SK-N-SH treated with all-trans-retinoic acid at 6 μM for 48 hours (cell line): ENCODE data around the gene NAALAD2.

ENCODE experiments used
- ATAC-seq: fragments of 200-7000 bp; cut with Tn5 transposase; 3 replicates; pipeline ENCODE4 v1.9.1; 2020; ENCODE audit warnings: mild to moderate bottlenecking, moderate library complexity
- ARNTL ChIP-seq: fragments of 450-650 bp; formaldehyde crosslinking; IDR thresholded peaks from 2 replicates; pipeline ENCODE4 v1.5.0; 2020; ENCODE audit warnings: low read depth, mild to moderate bottlenecking, moderate library complexity, borderline replicate concordance
- BACH2 ChIP-seq: fragments of 250-450 bp; sonication (Bioruptor Pico); IDR thresholded peaks from 2 replicates; pipeline ENCODE4 v1.9.0; 2021; ENCODE audit warnings: mild to moderate bottlenecking, borderline replicate concordance
- CSDC2 ChIP-seq: fragments of 250-450 bp; sonication (Bioruptor Pico); IDR thresholded peaks from 2 replicates; pipeline ENCODE4 v1.5.0; 2020; ENCODE audit warnings: mild to moderate bottlenecking, moderate library complexity
- GLIS3 ChIP-seq: fragments of 250-450 bp; sonication (Bioruptor Pico); IDR thresholded peaks from 2 replicates; pipeline ENCODE4 v1.5.0; 2020; ENCODE audit warnings: mild to moderate bottlenecking, moderate library complexity
- ISL1 ChIP-seq: fragments of 250-450 bp; sonication (Bioruptor Pico); IDR thresholded peaks from 2 replicates; pipeline ENCODE4 v2.1.2; 2022; ENCODE audit warnings: mild to moderate bottlenecking, moderate library complexity
- OSR1 ChIP-seq: fragments of 250-450 bp; sonication (Bioruptor Pico); IDR thresholded peaks from 2 replicates; pipeline ENCODE4 v1.8.0; 2022; ENCODE audit warnings: moderate library complexity, mild to moderate bottlenecking, inconsistent platforms
- PPARA ChIP-seq: fragments of 250-450 bp; sonication (Bioruptor Pico); IDR thresholded peaks from 2 replicates; pipeline ENCODE4 v1.5.0; 2020; ENCODE audit warnings: mild to moderate bottlenecking, borderline replicate concordance
- RARB ChIP-seq: fragments of 250-450 bp; sonication (Bioruptor Pico); IDR thresholded peaks from 2 replicates; pipeline ENCODE4 v1.8.0; 2021; ENCODE audit warnings: mild to moderate bottlenecking, moderate library complexity
- SNAI2 ChIP-seq: fragments of 250-450 bp; sonication (Bioruptor Pico); IDR thresholded peaks from 2 replicates; pipeline ENCODE4 v1.5.0; 2020; ENCODE audit warnings: mild to moderate bottlenecking, moderate library complexity
- TCF4 ChIP-seq: fragments of 250-450 bp; sonication (Bioruptor Pico); IDR thresholded peaks from 2 replicates; pipeline ENCODE4 v1.8.0; 2021; ENCODE audit warnings: mild to moderate bottlenecking, moderate library complexity, borderline replicate concordance
- TOX ChIP-seq: fragments of 250-450 bp; sonication (Bioruptor Pico); IDR thresholded peaks from 2 replicates; pipeline ENCODE4 v1.8.0; 2021; ENCODE audit warnings: mild to moderate bottlenecking, moderate library complexity, borderline replicate concordance
- ZC3H10 ChIP-seq: fragments of 250-450 bp; sonication (Bioruptor Pico); IDR thresholded peaks from 2 replicates; pipeline ENCODE4 v1.5.1; 2021; ENCODE audit warnings: mild to moderate bottlenecking, moderate library complexity
- ZFP3 ChIP-seq: fragments of 250-450 bp; sonication (Bioruptor Pico); IDR thresholded peaks from 2 replicates; pipeline ENCODE4 v1.5.0; 2020; ENCODE audit warnings: mild to moderate bottlenecking, moderate library complexity
- ZFP30 ChIP-seq: fragments of 450-650 bp; formaldehyde crosslinking; IDR thresholded peaks from 2 replicates; pipeline ENCODE4 v1.5.0; 2022; ENCODE audit warnings: mild to moderate bottlenecking, moderate library complexity
- ZNF565 ChIP-seq: fragments of 450-650 bp; formaldehyde crosslinking; conservative IDR thresholded peaks from 2 replicates; pipeline ENCODE4 v1.5.0; 2020; ENCODE audit warnings: low read depth, mild to moderate bottlenecking, moderate library complexity
- ZNF70 ChIP-seq: fragments of 450-650 bp; formaldehyde crosslinking; IDR thresholded peaks from 2 replicates; pipeline ENCODE4 v1.5.0; 2020; ENCODE audit warnings: mild to moderate bottlenecking, moderate library complexity
- ZNF8 ChIP-seq: fragments of 450-650 bp; formaldehyde crosslinking; IDR thresholded peaks from 2 replicates; pipeline ENCODE4 v1.5.0; 2020; ENCODE audit warnings: mild to moderate bottlenecking, moderate library complexity
- TF ChIP-seq, protein P1 (sequence below): fragments of 250-450 bp; sonication (Bioruptor Pico); IDR thresholded peaks from 2 replicates; pipeline ENCODE4 v1.5.0; 2020; ENCODE audit warnings: mild to moderate bottlenecking, moderate library complexity
- TF ChIP-seq, protein P2 (sequence below): fragments of 250-450 bp; sonication (Bioruptor Pico); IDR thresholded peaks from 2 replicates; pipeline ENCODE4 v1.8.0; 2020; ENCODE audit warnings: mild to moderate bottlenecking, moderate library complexity, borderline replicate concordance
- TF ChIP-seq, protein P3 (sequence below): fragments of 250-450 bp; sonication (Bioruptor Pico); IDR thresholded peaks from 2 replicates; pipeline ENCODE4 v1.5.1; 2020; ENCODE audit warnings: low read depth, mild to moderate bottlenecking, moderate library complexity
- TF ChIP-seq, protein P4 (sequence below): fragments of 250-450 bp; sonication (Bioruptor Pico); IDR thresholded peaks from 2 replicates; pipeline ENCODE4 v1.8.0; 2021; ENCODE audit warnings: low read depth, mild to moderate bottlenecking, moderate library complexity, borderline replicate concordance

NAALAD2 gene

GRCh38 chr11:90113541-90113940 lies 20.9 kb upstream of the NAALAD2 start:
- no peak for ATAC-seq
- TF ChIP-seq ZNF565 (CRISPR knock-in tag) (no peak), OSR1 (CRISPR knock-in tag) (no peak), PPARA (CRISPR knock-in tag) (no peak), CSDC2 (CRISPR knock-in tag) (no peak), ZC3H10 (CRISPR knock-in tag) (no peak), BACH2 (no peak), ARNTL (CRISPR knock-in tag) (no peak), ZFP3 (CRISPR knock-in tag) (no peak), GLIS3 (CRISPR knock-in tag) (no peak), ZFP30 (no peak), ISL1 (CRISPR knock-in tag) (no peak), SNAI2 (CRISPR knock-in tag) (no peak), ZNF70 (CRISPR knock-in tag) (no peak)
- TF ChIP-seq, protein P1, sequence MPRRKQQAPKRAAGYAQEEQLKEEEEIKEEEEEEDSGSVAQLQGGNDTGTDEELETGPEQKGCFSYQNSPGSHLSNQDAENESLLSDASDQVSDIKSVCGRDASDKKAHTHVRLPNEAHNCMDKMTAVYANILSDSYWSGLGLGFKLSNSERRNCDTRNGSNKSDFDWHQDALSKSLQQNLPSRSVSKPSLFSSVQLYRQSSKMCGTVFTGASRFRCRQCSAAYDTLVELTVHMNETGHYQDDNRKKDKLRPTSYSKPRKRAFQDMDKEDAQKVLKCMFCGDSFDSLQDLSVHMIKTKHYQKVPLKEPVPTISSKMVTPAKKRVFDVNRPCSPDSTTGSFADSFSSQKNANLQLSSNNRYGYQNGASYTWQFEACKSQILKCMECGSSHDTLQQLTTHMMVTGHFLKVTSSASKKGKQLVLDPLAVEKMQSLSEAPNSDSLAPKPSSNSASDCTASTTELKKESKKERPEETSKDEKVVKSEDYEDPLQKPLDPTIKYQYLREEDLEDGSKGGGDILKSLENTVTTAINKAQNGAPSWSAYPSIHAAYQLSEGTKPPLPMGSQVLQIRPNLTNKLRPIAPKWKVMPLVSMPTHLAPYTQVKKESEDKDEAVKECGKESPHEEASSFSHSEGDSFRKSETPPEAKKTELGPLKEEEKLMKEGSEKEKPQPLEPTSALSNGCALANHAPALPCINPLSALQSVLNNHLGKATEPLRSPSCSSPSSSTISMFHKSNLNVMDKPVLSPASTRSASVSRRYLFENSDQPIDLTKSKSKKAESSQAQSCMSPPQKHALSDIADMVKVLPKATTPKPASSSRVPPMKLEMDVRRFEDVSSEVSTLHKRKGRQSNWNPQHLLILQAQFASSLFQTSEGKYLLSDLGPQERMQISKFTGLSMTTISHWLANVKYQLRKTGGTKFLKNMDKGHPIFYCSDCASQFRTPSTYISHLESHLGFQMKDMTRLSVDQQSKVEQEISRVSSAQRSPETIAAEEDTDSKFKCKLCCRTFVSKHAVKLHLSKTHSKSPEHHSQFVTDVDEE (CRISPR knock-in tag): no peak
- TF ChIP-seq, protein P2, sequence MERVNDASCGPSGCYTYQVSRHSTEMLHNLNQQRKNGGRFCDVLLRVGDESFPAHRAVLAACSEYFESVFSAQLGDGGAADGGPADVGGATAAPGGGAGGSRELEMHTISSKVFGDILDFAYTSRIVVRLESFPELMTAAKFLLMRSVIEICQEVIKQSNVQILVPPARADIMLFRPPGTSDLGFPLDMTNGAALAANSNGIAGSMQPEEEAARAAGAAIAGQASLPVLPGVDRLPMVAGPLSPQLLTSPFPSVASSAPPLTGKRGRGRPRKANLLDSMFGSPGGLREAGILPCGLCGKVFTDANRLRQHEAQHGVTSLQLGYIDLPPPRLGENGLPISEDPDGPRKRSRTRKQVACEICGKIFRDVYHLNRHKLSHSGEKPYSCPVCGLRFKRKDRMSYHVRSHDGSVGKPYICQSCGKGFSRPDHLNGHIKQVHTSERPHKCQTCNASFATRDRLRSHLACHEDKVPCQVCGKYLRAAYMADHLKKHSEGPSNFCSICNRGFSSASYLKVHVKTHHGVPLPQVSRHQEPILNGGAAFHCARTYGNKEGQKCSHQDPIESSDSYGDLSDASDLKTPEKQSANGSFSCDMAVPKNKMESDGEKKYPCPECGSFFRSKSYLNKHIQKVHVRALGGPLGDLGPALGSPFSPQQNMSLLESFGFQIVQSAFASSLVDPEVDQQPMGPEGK (CRISPR knock-in tag): no peak

GRCh38 chr11:90120191-90120590 lies 14.3 kb upstream of the NAALAD2 start:
- no peak for ATAC-seq
- no peak for TF ChIP-seq PPARA (CRISPR knock-in tag)
- TF ChIP-seq, protein P2 (CRISPR knock-in tag): no peak
- TF ChIP-seq, protein P3, sequence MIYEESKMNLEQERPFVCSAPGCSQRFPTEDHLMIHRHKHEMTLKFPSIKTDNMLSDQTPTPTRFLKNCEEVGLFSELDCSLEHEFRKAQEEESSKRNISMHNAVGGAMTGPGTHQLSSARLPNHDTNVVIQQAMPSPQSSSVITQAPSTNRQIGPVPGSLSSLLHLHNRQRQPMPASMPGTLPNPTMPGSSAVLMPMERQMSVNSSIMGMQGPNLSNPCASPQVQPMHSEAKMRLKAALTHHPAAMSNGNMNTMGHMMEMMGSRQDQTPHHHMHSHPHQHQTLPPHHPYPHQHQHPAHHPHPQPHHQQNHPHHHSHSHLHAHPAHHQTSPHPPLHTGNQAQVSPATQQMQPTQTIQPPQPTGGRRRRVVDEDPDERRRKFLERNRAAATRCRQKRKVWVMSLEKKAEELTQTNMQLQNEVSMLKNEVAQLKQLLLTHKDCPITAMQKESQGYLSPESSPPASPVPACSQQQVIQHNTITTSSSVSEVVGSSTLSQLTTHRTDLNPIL (CRISPR knock-in tag): no peak
- TF ChIP-seq, protein P4, sequence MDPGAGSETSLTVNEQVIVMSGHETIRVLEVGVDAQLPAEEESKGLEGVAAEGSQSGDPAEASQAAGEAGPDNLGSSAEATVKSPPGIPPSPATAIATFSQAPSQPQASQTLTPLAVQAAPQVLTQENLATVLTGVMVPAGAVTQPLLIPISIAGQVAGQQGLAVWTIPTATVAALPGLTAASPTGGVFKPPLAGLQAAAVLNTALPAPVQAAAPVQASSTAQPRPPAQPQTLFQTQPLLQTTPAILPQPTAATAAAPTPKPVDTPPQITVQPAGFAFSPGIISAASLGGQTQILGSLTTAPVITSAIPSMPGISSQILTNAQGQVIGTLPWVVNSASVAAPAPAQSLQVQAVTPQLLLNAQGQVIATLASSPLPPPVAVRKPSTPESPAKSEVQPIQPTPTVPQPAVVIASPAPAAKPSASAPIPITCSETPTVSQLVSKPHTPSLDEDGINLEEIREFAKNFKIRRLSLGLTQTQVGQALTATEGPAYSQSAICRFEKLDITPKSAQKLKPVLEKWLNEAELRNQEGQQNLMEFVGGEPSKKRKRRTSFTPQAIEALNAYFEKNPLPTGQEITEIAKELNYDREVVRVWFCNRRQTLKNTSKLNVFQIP (CRISPR knock-in tag): no peak
- TF ChIP-seq ZNF565 (CRISPR knock-in tag): no peak
- no peak for TF ChIP-seq SNAI2 (CRISPR knock-in tag)
- TF ChIP-seq ISL1 (CRISPR knock-in tag): no peak
- TF ChIP-seq, protein P1 (CRISPR knock-in tag): no peak
- no peak for TF ChIP-seq ZFP3 (CRISPR knock-in tag)
- TF ChIP-seq RARB (CRISPR knock-in tag): no peak
- no peak for TF ChIP-seq TCF4
- no peak for TF ChIP-seq BACH2
- no peak for TF ChIP-seq ZNF8 (CRISPR knock-in tag)
- no peak for TF ChIP-seq ZC3H10 (CRISPR knock-in tag)
- no peak for TF ChIP-seq ARNTL (CRISPR knock-in tag)
- TF ChIP-seq TOX (CRISPR knock-in tag): no peak
- TF ChIP-seq, all 23 proteins: peak for 0
